Fibroblast of lung (primary cell): ENCODE measurements around the gene RING1. TPM values are rescaled to one million over a fixed set of nuclear protein-coding genes. Genes with fewer than 3 reads are reported as not detected.

Experiments
- DNase-seq, 2 donors: peaks; one replicate each; pipeline versions ENCODE4 v3.0.0 to v3.0.0-alpha.2; 2010; ENCODE audit warnings: low read depth in 2 of 2
- H2AFZ ChIP-seq: 2 replicates; pipeline ENCODE4 v1.5.1; 2012; ENCODE audit warnings: low read length, control low read depth, inconsistent platforms
- H3K27ac ChIP-seq: 2 replicates; pipeline ENCODE4 v1.5.1; 2011; ENCODE audit warnings: low read length, control low read depth; ENCODE audit not compliant: insufficient read depth
- H3K27me3 ChIP-seq: 2 replicates; pipeline ENCODE4 v1.5.1; 2011; ENCODE audit warnings: mild to moderate bottlenecking, low read length; ENCODE audit not compliant: control insufficient read depth, insufficient read depth
- H3K36me3 ChIP-seq: 2 replicates; pipeline ENCODE4 v1.5.1; 2011; ENCODE audit warnings: low read length; ENCODE audit not compliant: control insufficient read depth, insufficient read depth
- H3K4me1 ChIP-seq: 2 replicates; pipeline ENCODE4 v1.5.1; 2011; ENCODE audit warnings: low read length; ENCODE audit not compliant: control insufficient read depth, insufficient read depth; ENCODE audit errors: extremely low read depth
- H3K4me2 ChIP-seq: 2 replicates; pipeline ENCODE4 v1.5.1; 2011; ENCODE audit warnings: low read length, control low read depth; ENCODE audit not compliant: insufficient read depth; ENCODE audit errors: extremely low read depth
- H3K4me3 ChIP-seq, 4 experiments: fragments of 200-600 bp in 1 of 4; sonication (generic) in 1 of 4; replicated peaks in 1 of 4; 2 replicates each; pipeline ENCODE4 v1.5.1; 2011 to 2016; ENCODE audit warnings: low read length in 4 of 4, low read depth in 3 of 4, mild to moderate bottlenecking in 3 of 4, control low read depth in 2 of 4, inconsistent platforms in 1 of 4, mixed read lengths in 1 of 4; ENCODE audit not compliant: insufficient read depth in 1 of 4; ENCODE audit errors: control extremely low read depth in 1 of 4
- H3K79me2 ChIP-seq: 2 replicates; pipeline ENCODE4 v1.5.1; 2012; ENCODE audit warnings: mild to moderate bottlenecking, low read length, inconsistent platforms; ENCODE audit not compliant: control insufficient read depth, insufficient read depth
- H3K9ac ChIP-seq: 2 replicates; pipeline ENCODE4 v1.5.1; 2011; ENCODE audit warnings: mild to moderate bottlenecking, low read length, control low read depth; ENCODE audit not compliant: insufficient read depth
- H3K9me3 ChIP-seq: 2 replicates; pipeline ENCODE4 v1.5.1; 2012; ENCODE audit warnings: low read depth, low read length; ENCODE audit not compliant: control insufficient read depth, insufficient read depth
- H4K20me1 ChIP-seq: 2 replicates; pipeline ENCODE4 v1.5.1; 2011; ENCODE audit warnings: low read length; ENCODE audit not compliant: control insufficient read depth, insufficient read depth; ENCODE audit errors: extremely low read depth
- EZH2 ChIP-seq: IDR thresholded peaks from 2 replicates; pipeline ENCODE4 v1.5.1; 2012; ENCODE audit warnings: low read length, control low read depth, mild to moderate bottlenecking; ENCODE audit errors: missing control alignments
- polyA plus RNA-seq, 2 donors: library from polyadenylated mRNA; depleted of rRNA in 1 of 2; stranded (reverse) in 1 of 2; unstranded in 1 of 2; fragments of >200 nt; gene quantifications; 2 replicates each; pipeline ENCODE4 v1.2.1, GENCODE V29; 2011 to 2012; ENCODE audit warnings: missing spikeins in 1 of 2
- total RNA-seq: library from RNA; depleted of rRNA; stranded (reverse); fragments of >200 nt; gene quantifications from 2 replicates; pipeline ENCODE4 v1.2.1, GENCODE V29; 2014
- TF ChIP-seq, protein P1 (sequence below), 2 donors: IDR thresholded peaks in 1 of 2; conservative IDR thresholded peaks in 1 of 2; 1 replicate in 1 of 2; 2 replicates in 1 of 2; pipeline ENCODE4 v1.5.1; 2011 to 2012; ENCODE audit warnings: low read length in 2 of 2, control low read depth in 1 of 2, inconsistent platforms in 1 of 2, low read depth in 1 of 2, mild to moderate bottlenecking in 1 of 2

Gene RING1
- total and polyA plus RNA-seq, 2 donors (not counting 1 experiment from before 2014, with no cell fraction given), result 24.7 to 30.6 TPM

DNA sequence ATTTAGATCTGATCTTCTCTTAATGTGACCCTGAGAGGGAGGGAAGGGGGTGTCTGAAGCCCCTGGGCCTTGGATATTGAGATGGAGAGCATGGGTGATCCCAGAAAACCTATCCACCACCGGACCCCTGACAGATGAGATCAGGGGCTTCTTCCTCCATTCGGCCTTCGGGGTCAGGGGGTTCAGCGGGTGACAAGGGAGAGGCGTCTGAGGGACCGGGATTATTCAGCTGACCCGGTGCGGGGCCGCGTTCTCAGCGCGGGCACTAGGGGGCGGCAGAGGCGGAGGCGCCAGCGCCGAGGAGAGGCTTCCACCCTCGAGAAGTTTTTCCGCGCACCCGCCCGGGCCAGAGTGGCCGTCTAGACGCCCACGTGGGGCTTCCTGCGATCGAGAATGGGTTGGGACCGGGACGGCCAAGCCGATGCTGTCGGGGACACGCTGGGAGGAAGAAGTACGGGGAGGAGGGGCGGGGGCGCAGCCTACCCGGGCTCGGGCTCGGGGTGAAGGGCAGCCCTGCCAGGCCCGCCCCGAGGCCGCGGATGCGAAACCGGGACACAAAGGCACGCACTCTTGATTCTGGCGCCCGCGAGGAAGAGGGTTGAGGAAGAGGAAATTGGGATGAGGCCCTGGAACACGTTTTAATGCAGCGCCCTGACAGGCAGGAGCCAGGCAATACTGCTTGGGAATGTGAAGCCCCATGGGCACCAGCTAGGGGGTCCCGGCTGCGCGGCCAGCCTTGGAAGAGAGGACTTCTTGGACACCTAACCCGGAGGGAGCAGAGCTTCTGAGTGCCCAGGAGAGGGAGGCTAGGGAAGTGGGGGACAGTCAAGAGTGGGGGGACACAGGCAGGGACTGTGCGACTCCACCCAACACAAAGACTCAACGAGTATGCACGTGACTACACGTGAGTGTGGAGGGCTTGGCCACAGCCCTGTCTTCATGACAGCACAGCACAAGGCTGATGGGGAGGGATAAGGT lies 46.7 kb upstream of the RING1 start:
- Histone ChIP-seq H4K20me1 (no peaks in the 10 kb centered on the region), H3K9ac (peak overlapping the region; percentile 70), H3K27me3 (no peaks in the 10 kb centered on the region), H3K27ac (peak overlapping the region; percentile 48), H3K4me2 (peak overlapping the region; percentile 76), H3K36me3 (no peaks in the 10 kb centered on the region), H3K79me2 (no peaks in the 10 kb centered on the region), H3K4me1 (peaks cover 5% of the 10 kb centered on the region), H3K4me3 (peak overlapping the region; percentile 24 to 56 (median 46)), H3K9me3 (no peaks in the 10 kb centered on the region), H2AFZ (peak overlapping the region; percentile 84)
- DNase-seq, result peak; percentile 49 to 53
- TF ChIP-seq, protein P1, sequence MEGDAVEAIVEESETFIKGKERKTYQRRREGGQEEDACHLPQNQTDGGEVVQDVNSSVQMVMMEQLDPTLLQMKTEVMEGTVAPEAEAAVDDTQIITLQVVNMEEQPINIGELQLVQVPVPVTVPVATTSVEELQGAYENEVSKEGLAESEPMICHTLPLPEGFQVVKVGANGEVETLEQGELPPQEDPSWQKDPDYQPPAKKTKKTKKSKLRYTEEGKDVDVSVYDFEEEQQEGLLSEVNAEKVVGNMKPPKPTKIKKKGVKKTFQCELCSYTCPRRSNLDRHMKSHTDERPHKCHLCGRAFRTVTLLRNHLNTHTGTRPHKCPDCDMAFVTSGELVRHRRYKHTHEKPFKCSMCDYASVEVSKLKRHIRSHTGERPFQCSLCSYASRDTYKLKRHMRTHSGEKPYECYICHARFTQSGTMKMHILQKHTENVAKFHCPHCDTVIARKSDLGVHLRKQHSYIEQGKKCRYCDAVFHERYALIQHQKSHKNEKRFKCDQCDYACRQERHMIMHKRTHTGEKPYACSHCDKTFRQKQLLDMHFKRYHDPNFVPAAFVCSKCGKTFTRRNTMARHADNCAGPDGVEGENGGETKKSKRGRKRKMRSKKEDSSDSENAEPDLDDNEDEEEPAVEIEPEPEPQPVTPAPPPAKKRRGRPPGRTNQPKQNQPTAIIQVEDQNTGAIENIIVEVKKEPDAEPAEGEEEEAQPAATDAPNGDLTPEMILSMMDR (conservative IDR thresholded peaks at IDR 0.05 in 1 of 2, IDR thresholded peaks at IDR 0.05 in 1 of 2; ENCODE audit: low read depth in 1 of 2, low read length in 2 of 2), result peak; percentile 83 to 89
- no peak for TF ChIP-seq EZH2

DNA sequence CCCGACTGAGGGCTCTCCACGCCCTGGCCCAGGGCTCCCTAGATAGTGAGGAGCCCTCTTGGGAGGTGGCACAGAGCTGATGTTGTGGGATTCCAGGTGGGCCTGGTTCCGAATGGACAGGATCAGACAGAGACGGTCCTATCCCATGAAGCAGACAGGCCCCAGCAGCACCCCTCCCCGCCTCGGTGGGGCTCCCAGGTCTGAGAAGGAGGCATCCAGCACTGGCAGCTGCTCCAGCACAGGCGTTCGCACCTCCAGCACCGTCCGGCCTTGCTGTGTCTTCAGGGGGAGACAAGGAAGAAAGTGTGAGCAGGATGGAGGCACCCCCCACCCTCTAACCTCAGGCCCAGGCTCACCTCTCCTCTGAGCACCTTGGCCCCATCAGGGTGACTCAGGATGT lies 44.8 kb upstream of the RING1 start:
- no peak for DNase-seq
- Histone ChIP-seq H3K4me3 (no peak overlapping the region), H3K9ac (no peak overlapping the region), H3K27me3 (no peaks in the 10 kb centered on the region), H4K20me1 (no peaks in the 10 kb centered on the region), H2AFZ (no peak overlapping the region), H3K79me2 (no peaks in the 10 kb centered on the region), H3K4me2 (no peak overlapping the region), H3K27ac (no peak overlapping the region), H3K9me3 (no peaks in the 10 kb centered on the region), H3K4me1 (peaks cover 5% of the 10 kb centered on the region), H3K36me3 (no peaks in the 10 kb centered on the region)
- no peak for TF ChIP-seq EZH2
- TF ChIP-seq, protein P1 (conservative IDR thresholded peaks at IDR 0.05 in 1 of 2, IDR thresholded peaks at IDR 0.05 in 1 of 2; ENCODE audit: low read depth in 1 of 2, low read length in 2 of 2), result no peak

GRCh38 chr6:33164176-33164575 lies 44.1 kb upstream of the RING1 start:
- Histone ChIP-seq H3K4me3 (no peak overlapping the region), H3K27me3 (no peaks in the 10 kb centered on the region), H3K9me3 (no peaks in the 10 kb centered on the region), H4K20me1 (no peaks in the 10 kb centered on the region), H3K4me1 (peaks cover 5% of the 10 kb centered on the region), H3K79me2 (no peaks in the 10 kb centered on the region), H3K9ac (no peak overlapping the region), H3K36me3 (no peaks in the 10 kb centered on the region), H2AFZ (no peak overlapping the region), H3K27ac (no peak overlapping the region), H3K4me2 (no peak overlapping the region)
- TF ChIP-seq, protein P1 (conservative IDR thresholded peaks at IDR 0.05 in 1 of 2, IDR thresholded peaks at IDR 0.05 in 1 of 2; ENCODE audit: low read depth in 1 of 2, low read length in 2 of 2), result no peak
- TF ChIP-seq EZH2, result no peak
- DNase-seq, result no peak
